Measurements from ENCODE around the gene POLR1E. TPM values are rescaled to one million over a fixed set of nuclear protein-coding genes. Genes with fewer than 3 reads are reported as not detected.

Gene POLR1E
- total and polyA plus RNA-seq, 2 donors (not counting 3 experiments of a cell fraction or from before 2014, with no cell fraction given): 9.0 to 21.2 TPM

DNA sequence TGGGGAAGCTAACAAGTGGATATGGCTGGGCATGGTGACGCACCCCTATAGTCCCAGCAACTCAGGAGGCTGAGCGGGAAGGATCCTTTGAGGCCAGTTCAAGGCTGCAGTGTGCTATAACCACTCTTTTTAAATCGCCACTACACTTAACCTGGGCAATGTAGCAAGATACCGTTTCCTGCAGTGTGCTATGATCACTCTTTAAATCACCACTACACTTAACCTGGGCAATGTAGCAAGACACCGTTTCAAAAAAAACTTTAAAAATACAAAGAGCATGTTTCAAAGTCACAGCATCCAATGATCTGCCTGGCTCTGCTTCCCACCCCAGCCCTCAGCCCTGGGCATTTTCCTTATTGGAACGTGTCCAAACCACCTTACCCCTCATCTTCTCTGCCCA is 48.7 kb upstream of the POLR1E start:
- DNase-seq (ENCODE audit: low read depth, low spot score) (no peak), FAIRE-seq (no peak)
- no peak overlapping the region for H2AFZ ChIP-seq (ENCODE audit: low read depth, low read length)
- H3K4me3 ChIP-seq (replicated peaks in 1 of 3; ENCODE audit: insufficient read depth in 1 of 3, low read depth in 1 of 3, low read length in 3 of 3): no peak overlapping the region
- no peaks in the 10 kb centered on the region for H3K27me3 ChIP-seq (ENCODE audit: control insufficient read depth in 2 of 2, insufficient read depth in 2 of 2, low read length in 2 of 2)
- no peaks in the 10 kb centered on the region for H3K9me3 ChIP-seq (replicated peaks; ENCODE audit: control insufficient read depth, insufficient read depth, low read length)
- no peak overlapping the region for H3K9ac ChIP-seq (replicated peaks; ENCODE audit: extremely low read depth, insufficient read depth, low read length)
- H3K79me2 ChIP-seq (ENCODE audit: control insufficient read depth, insufficient read depth, low read length): peaks cover 2% of the 10 kb centered on the region
- H3K9me1 ChIP-seq (replicated peaks; ENCODE audit: control insufficient read depth, extremely low read depth, insufficient read depth, low read length): no peaks in the 10 kb centered on the region
- peaks cover 3 to 40% of the 10 kb centered on the region in 2 experiments for H3K36me3 ChIP-seq (ENCODE audit: control insufficient read depth in 2 of 2, extremely low read depth in 1 of 2, insufficient read depth in 2 of 2, low read length in 2 of 2)
- ChIA-PET CTCF (no interaction called here), POLR2A (no interaction called here)
- H3K27ac ChIP-seq (ENCODE audit: insufficient read depth, low read depth, low read length): no peak overlapping the region
- BruUV-seq (replicated peaks): no TSS peak
- no peak overlapping the region for H3K4me2 ChIP-seq (ENCODE audit: insufficient read depth, low read length)
- intact Hi-C loops (cut with micrococcal nuclease): no loop called here
- H4K20me1 ChIP-seq (replicated peaks; ENCODE audit: control insufficient read depth, extremely low read depth, insufficient read depth, low read length): no peaks in the 10 kb centered on the region
- dilution Hi-C loops (cut with MboI; ENCODE audit: extremely low pct_ligation_motif_present, low sequenced_read_pairs): no loop called here
- TF ChIP-seq POLR2A (IDR thresholded peaks at IDR 0.05; ENCODE audit: low read depth, low read length) (no peak), GATA2 (IDR thresholded peaks at IDR 0.05; ENCODE audit: insufficient read depth, insufficient read length, low read depth, low read length) (no peak), JUN (IDR thresholded peaks at IDR 0.05; ENCODE audit: borderline replicate concordance, insufficient read depth, insufficient read length, low read depth) (no peak), MYC (IDR thresholded peaks at IDR 0.05; ENCODE audit: low read depth, low read length) (no peak), POLR2AphosphoS5 (IDR thresholded peaks at IDR 0.05; ENCODE audit: insufficient read depth, low read depth, low read length) (no peak), FOS (IDR thresholded peaks at IDR 0.05; ENCODE audit: borderline replicate concordance, insufficient read depth, low read length) (no peak), EZH2 (IDR thresholded peaks at IDR 0.05; ENCODE audit: borderline replicate concordance, low read depth, low read length, severe bottlenecking) (no peak), MAX (IDR thresholded peaks at IDR 0.05; ENCODE audit: insufficient read depth, insufficient read length) (no peak)
- TF ChIP-seq, protein P1, sequence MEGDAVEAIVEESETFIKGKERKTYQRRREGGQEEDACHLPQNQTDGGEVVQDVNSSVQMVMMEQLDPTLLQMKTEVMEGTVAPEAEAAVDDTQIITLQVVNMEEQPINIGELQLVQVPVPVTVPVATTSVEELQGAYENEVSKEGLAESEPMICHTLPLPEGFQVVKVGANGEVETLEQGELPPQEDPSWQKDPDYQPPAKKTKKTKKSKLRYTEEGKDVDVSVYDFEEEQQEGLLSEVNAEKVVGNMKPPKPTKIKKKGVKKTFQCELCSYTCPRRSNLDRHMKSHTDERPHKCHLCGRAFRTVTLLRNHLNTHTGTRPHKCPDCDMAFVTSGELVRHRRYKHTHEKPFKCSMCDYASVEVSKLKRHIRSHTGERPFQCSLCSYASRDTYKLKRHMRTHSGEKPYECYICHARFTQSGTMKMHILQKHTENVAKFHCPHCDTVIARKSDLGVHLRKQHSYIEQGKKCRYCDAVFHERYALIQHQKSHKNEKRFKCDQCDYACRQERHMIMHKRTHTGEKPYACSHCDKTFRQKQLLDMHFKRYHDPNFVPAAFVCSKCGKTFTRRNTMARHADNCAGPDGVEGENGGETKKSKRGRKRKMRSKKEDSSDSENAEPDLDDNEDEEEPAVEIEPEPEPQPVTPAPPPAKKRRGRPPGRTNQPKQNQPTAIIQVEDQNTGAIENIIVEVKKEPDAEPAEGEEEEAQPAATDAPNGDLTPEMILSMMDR (IDR thresholded peaks at IDR 0.05; ENCODE audit: extremely low read depth in 1 of 2, insufficient read depth in 1 of 2, low read depth in 1 of 2, low read length in 2 of 2): no peak
- H3K4me1 ChIP-seq (ENCODE audit: control insufficient read depth, extremely low read depth, insufficient read depth, low read length): no peaks in the 10 kb centered on the region
